Panc1 (cell line): ENCODE measurements around the gene SLC35D2. TPM values are rescaled to one million over a fixed set of nuclear protein-coding genes. Genes with fewer than 3 reads are reported as not detected.

Experiments
- ATAC-seq: fragments of 200-7000 bp; cut with Tn5 transposase; 2 replicates; pipeline ENCODE4 v1.9.1; 2020; ENCODE audit warnings: mild to moderate bottlenecking, moderate library complexity
- BruUV-seq: library from RNA; stranded (reverse); fragments of 400-500 nt; replicated peaks from 2 replicates; lab custom pipeline; 2021; lab: Mats Ljungman, UMichigan
- CTCF ChIA-PET: fragments of 300-600 bp; sonication (Branson Sonifier 250); formaldehyde crosslinking; loops from one replicate; lab custom pipeline; 2022; ENCODE audit warnings: antibody characterized with exemption; lab: Charles Lee
- POLR2A ChIA-PET: fragments of 300-600 bp; sonication (Branson Sonifier 250); formaldehyde crosslinking; loops from one replicate; lab custom pipeline; 2022; ENCODE audit warnings: antibody characterized with exemption; lab: Charles Lee
- DNase-seq: peaks from one replicate; pipeline ENCODE4 v3.0.0-alpha.2; 2010; ENCODE audit warnings: low read depth, low spot score
- H3K27ac ChIP-seq: 2 replicates; pipeline ENCODE4 v1.5.1; 2011; ENCODE audit warnings: mild to moderate bottlenecking, low read length, inconsistent platforms
- H3K27me3 ChIP-seq: fragments of 200-500 bp; sonication (Bioruptor generic); 2 replicates; pipeline ENCODE4 v1.6.0; 2014; ENCODE audit warnings: low read length, inconsistent platforms; ENCODE audit not compliant: control insufficient read depth, insufficient read depth
- H3K36me3 ChIP-seq: fragments of 200-500 bp; sonication (Bioruptor generic); 2 replicates; pipeline ENCODE4 v1.5.1; 2014; ENCODE audit warnings: inconsistent platforms, mild to moderate bottlenecking, low read length, moderate library complexity; ENCODE audit not compliant: control insufficient read depth, insufficient read depth
- H3K4me1 ChIP-seq: 2 replicates; pipeline ENCODE4 v1.5.1; 2011; ENCODE audit warnings: inconsistent platforms, mild to moderate bottlenecking, low read length, moderate library complexity; ENCODE audit not compliant: control insufficient read depth, insufficient read depth
- H3K4me3 ChIP-seq, 2 experiments: 2 replicates each; pipeline ENCODE4 v1.5.1; 2011 to 2012; ENCODE audit warnings: low read depth in 2 of 2, low read length in 2 of 2, mild to moderate bottlenecking in 2 of 2, inconsistent platforms in 1 of 2, moderate library complexity in 1 of 2
- H3K9me3 ChIP-seq: fragments of 200-500 bp; sonication (Bioruptor generic); 2 replicates; pipeline ENCODE4 v1.5.1; 2014; ENCODE audit warnings: low read depth, mild to moderate bottlenecking, inconsistent platforms, low read length, moderate library complexity; ENCODE audit not compliant: control insufficient read depth, insufficient read depth
- CTCF ChIP-seq: fragments of 450-650 bp; IDR thresholded peaks from 2 replicates; pipeline ENCODE4 v1.5.1; 2017; ENCODE audit warnings: mild to moderate bottlenecking
- POLR2AphosphoS5 ChIP-seq: IDR thresholded peaks from 2 replicates; pipeline ENCODE4 v1.6.1; 2012; ENCODE audit warnings: mild to moderate bottlenecking, low read depth, low read length, moderate library complexity
- REST ChIP-seq, 2 experiments: IDR thresholded peaks; 2 replicates each; pipeline ENCODE4 v1.6.1; 2011 to 2012; ENCODE audit warnings: low read depth in 2 of 2, control low read depth in 1 of 2, low read length in 1 of 2, mild to moderate bottlenecking in 1 of 2, moderate library complexity in 1 of 2; ENCODE audit not compliant: insufficient read depth in 1 of 2
- SIN3A ChIP-seq: IDR thresholded peaks from 2 replicates; pipeline ENCODE4 v1.6.1; 2012; ENCODE audit warnings: low read depth, mild to moderate bottlenecking, low read length, moderate library complexity, borderline replicate concordance; ENCODE audit not compliant: insufficient read depth
- TCF7L2 ChIP-seq: IDR thresholded peaks from 2 replicates; pipeline ENCODE4 v1.6.1; 2011; ENCODE audit warnings: mild to moderate bottlenecking, low read depth, low read length, inconsistent platforms
- in situ Hi-C: cut with HindIII; loops from 2 replicates; pipeline ENCODE4 v1.10.0; 2016; ENCODE audit warnings: low sequenced_read_pairs, low pct_unique_long_range_greater_than_20kb
- intact Hi-C: fragments of 100-400 bp; cut with micrococcal nuclease; formaldehyde crosslinking; loops from one replicate; pipeline ENCODE4 v1.10.0; 2022; ENCODE audit not compliant: unreplicated experiment
- total RNA-seq: library from RNA; stranded (reverse); gene quantifications from one replicate; pipeline ENCODE4 v1.2.1, GENCODE V29; 2021; ENCODE audit not compliant: unreplicated experiment

SLC35D2 gene
- total RNA-seq, 1 experiment from 2014 or later: 23.7 TPM

- CTCF ChIA-PET: no interaction called here
- intact Hi-C loops: no loop called here
- Histone ChIP-seq H3K4me3 (no peak overlapping the region), H3K9me3 (no peaks in the 10 kb centered on the region), H3K4me1 (peaks cover 14% of the 10 kb centered on the region), H3K36me3 (no peaks in the 10 kb centered on the region; the same call in none of the 2 replicates), H3K27ac (peak overlapping the region; percentile 48; the same call in 1 of the 2 replicates), H3K27me3 (no peaks in the 10 kb centered on the region)
- POLR2A ChIA-PET: no interaction called here
- DNase-seq (no peak), ATAC-seq (no peak)
- in situ Hi-C loops: no loop called here
- no TSS peak for BruUV-seq
- no peak for TF ChIP-seq POLR2AphosphoS5
- TF ChIP-seq SIN3A: no peak
- TF ChIP-seq REST (IDR thresholded peaks at IDR 0.05; ENCODE audit: insufficient read depth in 1 of 2, low read depth in 2 of 2, low read length in 1 of 2): no peak
- TF ChIP-seq CTCF: no peak
- no peak for TF ChIP-seq TCF7L2
Measured at GRCh38 chr9:96413302-96414221, 30.1 kb upstream of the SLC35D2 start.

GRCh38 chr9:96412174-96412913 is 28.8 kb upstream of the SLC35D2 start:
- H3K27ac ChIP-seq: no peak overlapping the region; the same call in 1 of the 2 replicates
- H3K27me3 ChIP-seq: no peaks in the 10 kb centered on the region
- no peak for DNase-seq
- in situ Hi-C loops (no loop called here), intact Hi-C loops (no loop called here)
- ChIA-PET POLR2A (interaction anchor here (0.6 kb wide), 1 partner anchor 146 kb away, joined by 5 read pairs; no protein-coding TSS in a partner anchor), CTCF (no interaction called here)
- H3K4me1 ChIP-seq: peaks cover 16% of the 10 kb centered on the region
- no TSS peak for BruUV-seq
- TF ChIP-seq TCF7L2 (no peak), POLR2AphosphoS5 (no peak), CTCF (no peak), REST (IDR thresholded peaks at IDR 0.05; ENCODE audit: insufficient read depth in 1 of 2, low read depth in 2 of 2, low read length in 1 of 2) (no peak)
- no peak overlapping the region for H3K4me3 ChIP-seq
- H3K36me3 ChIP-seq: no peaks in the 10 kb centered on the region; the same call in none of the 2 replicates
- H3K9me3 ChIP-seq: no peaks in the 10 kb centered on the region
- no peak for ATAC-seq
